HCT116 (cell line): ENCODE data around the gene SNX4. TPM values are rescaled to one million over a fixed set of nuclear protein-coding genes. Genes with fewer than 3 reads are reported as not detected.

Experiments
- ATAC-seq: fragments of 200-7000 bp; cut with Tn5 transposase; 2 replicates; pipeline ENCODE4 v1.9.1; 2020; ENCODE audit warnings: mild to moderate bottlenecking, moderate library complexity
- BruUV-seq: library from RNA; stranded (reverse); fragments of 400-500 nt; replicated peaks from 2 replicates; lab custom pipeline; 2021; lab: Mats Ljungman, UMichigan
- CTCF ChIA-PET: fragments of 300-600 bp; sonication (Branson Sonifier 250); formaldehyde crosslinking; loops from one replicate; lab custom pipeline; 2021; ENCODE audit warnings: antibody characterized with exemption; lab: Charles Lee
- POLR2A ChIA-PET: fragments of 300-600, 350-600 bp; sonication (Branson Sonifier 250); formaldehyde crosslinking; loops from one replicate; lab custom pipeline; 2021; ENCODE audit warnings: antibody characterized with exemption; lab: Charles Lee
- RAD21 ChIA-PET, 2 experiments: fragments of 300-600 bp; sonication (Branson Sonifier 250); formaldehyde crosslinking; loops; one replicate each; lab custom pipeline; 2023; ENCODE audit warnings: low total read pairs in 2 of 2; ENCODE audit not compliant: uncharacterized antibody in 2 of 2, unreplicated experiment in 2 of 2, low non-redundant PET in 1 of 2; lab: Charles Lee
- DNase-seq: peaks from one replicate; pipeline ENCODE4 v3.0.0-alpha.2; 2010; ENCODE audit warnings: low read depth, low spot score
- H2AFZ ChIP-seq: fragments of 200-600 bp; shearing (Covaris generic), sonication (generic); 2 replicates; pipeline ENCODE4 v1.6.1; 2017; ENCODE audit warnings: low read depth, mixed run types, mixed read lengths, antibody characterized with exemption, low read length; ENCODE audit not compliant: poor library complexity, severe bottlenecking
- H3K27ac ChIP-seq: 2 replicates; pipeline ENCODE4 v1.5.1; 2012; ENCODE audit warnings: low read depth, low read length
- H3K27me3 ChIP-seq: fragments of 200-600 bp; sonication (generic); 2 replicates; pipeline ENCODE4 v1.6.1; 2016; ENCODE audit warnings: mixed run types, low read length, mixed read lengths; ENCODE audit not compliant: insufficient read depth
- H3K36me3 ChIP-seq, 2 experiments: fragments of 200-500 bp in 1 of 2; fragments of 200-600 bp in 1 of 2; sonication (Bioruptor generic) in 1 of 2; sonication (generic) in 1 of 2; 2 replicates each; pipeline versions ENCODE4 v1.5.1 to v1.6.1; 2014 to 2016; ENCODE audit warnings: low read length in 2 of 2, inconsistent platforms in 1 of 2, mixed read lengths in 1 of 2, mixed run types in 1 of 2; ENCODE audit not compliant: insufficient read depth in 2 of 2, control insufficient read depth in 1 of 2
- H3K4me1 ChIP-seq, 2 experiments: fragments of 200-600 bp in 1 of 2; sonication (generic) in 1 of 2; 2 replicates each; pipeline versions ENCODE4 v1.5.1 to v1.6.1; 2012 to 2017; ENCODE audit warnings: low read length in 2 of 2, inconsistent platforms in 1 of 2, mild to moderate bottlenecking in 1 of 2, mixed read lengths in 1 of 2, mixed run types in 1 of 2, moderate library complexity in 1 of 2; ENCODE audit not compliant: insufficient read depth in 2 of 2, control insufficient read depth in 1 of 2
- H3K4me2 ChIP-seq: fragments of 200-600 bp; sonication (generic); 2 replicates; pipeline ENCODE4 v1.6.1; 2017; ENCODE audit warnings: mixed run types, low read length, mixed read lengths
- H3K4me3 ChIP-seq, 2 experiments: fragments of 200-600 bp in 1 of 2; sonication (generic) in 1 of 2; replicated peaks in 1 of 2; 2 replicates each; pipeline ENCODE4 v1.5.1; 2011 to 2016; ENCODE audit warnings: low read length in 2 of 2, control low read depth in 1 of 2, low read depth in 1 of 2, mild to moderate bottlenecking in 1 of 2, mixed read lengths in 1 of 2, mixed run types in 1 of 2
- H3K79me2 ChIP-seq: fragments of 200-600 bp; sonication (generic); 2 replicates; pipeline ENCODE4 v1.6.1; 2017; ENCODE audit warnings: mild to moderate bottlenecking, mixed run types, low read length, moderate library complexity, mixed read lengths; ENCODE audit not compliant: insufficient read depth
- H3K9ac ChIP-seq: fragments of 200-600 bp; sonication (generic); 2 replicates; pipeline ENCODE4 v1.6.1; 2016; ENCODE audit warnings: low read length, mixed read lengths
- H3K9me2 ChIP-seq: fragments of 200-600 bp; sonication (generic), shearing (Covaris generic); 2 replicates; pipeline ENCODE4 v1.6.1; 2017; ENCODE audit warnings: mixed run types, mild to moderate bottlenecking, moderate library complexity; ENCODE audit not compliant: insufficient read depth
- H3K9me3 ChIP-seq, 2 experiments: fragments of 200-500 bp in 1 of 2; fragments of 200-600 bp in 1 of 2; sonication (Bioruptor generic) in 1 of 2; sonication (generic) in 1 of 2; 2 replicates each; pipeline ENCODE4 v1.6.1; 2014 to 2017; ENCODE audit warnings: low read length in 2 of 2, mixed read lengths in 2 of 2, inconsistent platforms in 1 of 2, low read depth in 1 of 2, mild to moderate bottlenecking in 1 of 2, mixed run types in 1 of 2, moderate library complexity in 1 of 2; ENCODE audit not compliant: control insufficient read depth in 1 of 2, insufficient read depth in 1 of 2
- H4K20me1 ChIP-seq: fragments of 200-600 bp; sonication (generic), shearing (Covaris generic); 2 replicates; pipeline ENCODE4 v1.6.1; 2017; ENCODE audit warnings: mixed run types, mild to moderate bottlenecking, moderate library complexity; ENCODE audit not compliant: insufficient read depth
- CBX3 ChIP-seq: IDR thresholded peaks from 2 replicates; pipeline ENCODE4 v1.6.1; 2012; ENCODE audit warnings: low read depth
- CEBPB ChIP-seq: IDR thresholded peaks from 2 replicates; pipeline ENCODE4 v1.6.1; 2012; ENCODE audit warnings: low read depth
- EGR1 ChIP-seq: IDR thresholded peaks from 2 replicates; pipeline ENCODE4 v1.6.1; 2012; ENCODE audit warnings: low read depth
- ELF1 ChIP-seq: IDR thresholded peaks from 2 replicates; pipeline ENCODE4 v1.6.1; 2012; ENCODE audit warnings: low read depth, borderline replicate concordance
- EZH2 ChIP-seq: fragments of 200-600 bp; sonication (generic); IDR thresholded peaks from 2 replicates; pipeline ENCODE4 v1.6.1; 2017; ENCODE audit warnings: antibody characterized with exemption, mixed run types
- EZH2phosphoT487 ChIP-seq: fragments of 200-600 bp; IDR thresholded peaks from 2 replicates; pipeline ENCODE4 v1.6.1; 2018; ENCODE audit warnings: antibody characterized with exemption, borderline replicate concordance
- FOSL1 ChIP-seq: IDR thresholded peaks from 2 replicates; pipeline ENCODE4 v1.6.1; 2012; ENCODE audit warnings: low read depth
- JUND ChIP-seq: IDR thresholded peaks from 2 replicates; pipeline ENCODE4 v1.6.1; 2012
- RAD21 ChIP-seq: IDR thresholded peaks from 2 replicates; pipeline ENCODE4 v1.6.1; 2012; ENCODE audit warnings: low read depth, mild to moderate bottlenecking
- REST ChIP-seq: IDR thresholded peaks from 2 replicates; pipeline ENCODE4 v1.6.1; 2012; ENCODE audit warnings: low read depth
- SIN3A ChIP-seq: IDR thresholded peaks from 2 replicates; pipeline ENCODE4 v1.6.1; 2012; ENCODE audit warnings: low read depth
- SRF ChIP-seq: IDR thresholded peaks from 2 replicates; pipeline ENCODE4 v1.6.1; 2012; ENCODE audit warnings: low read depth
- TCF7L2 ChIP-seq: IDR thresholded peaks from 2 replicates; pipeline ENCODE4 v1.7.0; 2011; ENCODE audit warnings: borderline replicate concordance, inconsistent platforms; ENCODE audit not compliant: insufficient read depth, insufficient read length; ENCODE audit errors: extremely low read depth
- ZNF274 ChIP-seq: fragments of 200-500 bp; sonication (Bioruptor generic); IDR thresholded peaks from 2 replicates; pipeline ENCODE4 v1.6.1; 2014; ENCODE audit warnings: mild to moderate bottlenecking, low read depth, low read length, inconsistent platforms
- intact Hi-C: fragments of 100-400 bp; cut with micrococcal nuclease; formaldehyde crosslinking; loops from 2 replicates; pipeline ENCODE4 v1.10.0; 2022
- total RNA-seq: library from RNA; stranded (reverse); gene quantifications from one replicate; pipeline ENCODE4 v1.2.1, GENCODE V29; 2021; ENCODE audit not compliant: unreplicated experiment
- TF ChIP-seq, protein P1 (sequence below), 3 experiments: fragments of 200-600 bp in 1 of 3; sonication (generic) in 1 of 3; IDR thresholded peaks in 2 of 3; conservative IDR thresholded peaks in 1 of 3; 2 replicates each; pipeline ENCODE4 v1.5.1; 2012 to 2017; ENCODE audit warnings: low read depth in 2 of 3, low read length in 2 of 3, antibody characterized with exemption in 1 of 3, borderline replicate concordance in 1 of 3, control low read depth in 1 of 3, mild to moderate bottlenecking in 1 of 3, mixed read lengths in 1 of 3, mixed run types in 1 of 3, moderate library complexity in 1 of 3; ENCODE audit not compliant: insufficient read depth in 1 of 3
- TF ChIP-seq, protein P2 (sequence below): IDR thresholded peaks from 2 replicates; pipeline ENCODE4 v1.6.1; 2012
- TF ChIP-seq, protein P3 (sequence below): IDR thresholded peaks from 2 replicates; pipeline ENCODE4 v1.6.1; 2012

The SNX4 gene
- total RNA-seq, 1 experiment from 2014 or later = 21.1 TPM

- TF ChIP-seq EZH2 = no peak
- TF ChIP-seq EZH2phosphoT487 = no peak
- TF ChIP-seq SRF = no peak
- no peak for TF ChIP-seq REST
- no peak for TF ChIP-seq TCF7L2
- TF ChIP-seq, all 23 proteins: peak for 0
These were observed 59.8 kb downstream of the SNX4 start (continued) for GRCh38 chr3:125460233-125460632.

DNA sequence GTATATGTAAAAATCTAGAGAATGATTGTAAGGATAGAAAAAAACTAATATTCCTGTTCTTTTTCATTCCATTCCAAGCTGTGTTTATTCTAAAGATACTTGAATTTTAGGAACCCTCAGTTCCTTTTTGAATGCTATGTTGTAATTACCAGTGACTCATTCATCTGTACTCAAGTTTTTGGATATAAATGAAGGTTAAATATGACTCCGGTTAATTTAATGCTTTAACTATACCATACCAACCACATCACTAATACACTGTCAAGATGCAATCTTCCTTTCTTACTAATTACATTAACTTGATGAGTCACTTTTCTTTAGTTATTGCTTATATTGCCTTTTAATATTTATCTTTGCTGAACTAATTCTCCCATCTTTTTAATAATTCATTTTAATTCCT is 76.1 kb downstream of the SNX4 start:
- RAD21 ChIA-PET = no interaction called here
- Histone ChIP-seq H3K27me3 (no peaks in the 10 kb centered on the region), H3K4me2 (no peak overlapping the region), H3K36me3 (peaks cover 3 to 8% of the 10 kb centered on the region in 2 experiments; a peak in 2 of 4 replicates), H3K9me2 (no peaks in the 10 kb centered on the region), H3K9me3 (no peaks in the 10 kb centered on the region), H3K9ac (no peak overlapping the region), H3K4me3 (no peak overlapping the region), H3K79me2 (no peaks in the 10 kb centered on the region), H3K4me1 (no peaks in the 10 kb centered on the region), H4K20me1 (no peaks in the 10 kb centered on the region), H3K27ac (no peak overlapping the region), H2AFZ (no peak overlapping the region)
- CTCF ChIA-PET = no interaction called here
- BruUV-seq = no TSS peak
- no peak for TF ChIP-seq RAD21
- no peak for TF ChIP-seq CBX3
- no peak for TF ChIP-seq TCF7L2
- TF ChIP-seq SIN3A = no peak
- TF ChIP-seq EGR1 = no peak
- TF ChIP-seq, protein P1, sequence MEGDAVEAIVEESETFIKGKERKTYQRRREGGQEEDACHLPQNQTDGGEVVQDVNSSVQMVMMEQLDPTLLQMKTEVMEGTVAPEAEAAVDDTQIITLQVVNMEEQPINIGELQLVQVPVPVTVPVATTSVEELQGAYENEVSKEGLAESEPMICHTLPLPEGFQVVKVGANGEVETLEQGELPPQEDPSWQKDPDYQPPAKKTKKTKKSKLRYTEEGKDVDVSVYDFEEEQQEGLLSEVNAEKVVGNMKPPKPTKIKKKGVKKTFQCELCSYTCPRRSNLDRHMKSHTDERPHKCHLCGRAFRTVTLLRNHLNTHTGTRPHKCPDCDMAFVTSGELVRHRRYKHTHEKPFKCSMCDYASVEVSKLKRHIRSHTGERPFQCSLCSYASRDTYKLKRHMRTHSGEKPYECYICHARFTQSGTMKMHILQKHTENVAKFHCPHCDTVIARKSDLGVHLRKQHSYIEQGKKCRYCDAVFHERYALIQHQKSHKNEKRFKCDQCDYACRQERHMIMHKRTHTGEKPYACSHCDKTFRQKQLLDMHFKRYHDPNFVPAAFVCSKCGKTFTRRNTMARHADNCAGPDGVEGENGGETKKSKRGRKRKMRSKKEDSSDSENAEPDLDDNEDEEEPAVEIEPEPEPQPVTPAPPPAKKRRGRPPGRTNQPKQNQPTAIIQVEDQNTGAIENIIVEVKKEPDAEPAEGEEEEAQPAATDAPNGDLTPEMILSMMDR (IDR thresholded peaks at IDR 0.05 in 2 of 3, conservative IDR thresholded peaks at IDR 0.05 in 1 of 3; ENCODE audit: borderline replicate concordance in 1 of 3, insufficient read depth in 1 of 3, low read depth in 2 of 3, low read length in 2 of 3) = no peak
- no peak for TF ChIP-seq REST
- no peak for TF ChIP-seq JUND
- no peak for TF ChIP-seq SRF
- no peak for TF ChIP-seq ZNF274
- no peak for TF ChIP-seq FOSL1
- TF ChIP-seq CEBPB = no peak
- no peak for TF ChIP-seq ELF1
- no peak for TF ChIP-seq EZH2
- TF ChIP-seq, protein P2, sequence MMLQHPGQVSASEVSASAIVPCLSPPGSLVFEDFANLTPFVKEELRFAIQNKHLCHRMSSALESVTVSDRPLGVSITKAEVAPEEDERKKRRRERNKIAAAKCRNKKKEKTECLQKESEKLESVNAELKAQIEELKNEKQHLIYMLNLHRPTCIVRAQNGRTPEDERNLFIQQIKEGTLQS = no peak
- TF ChIP-seq, protein P3, sequence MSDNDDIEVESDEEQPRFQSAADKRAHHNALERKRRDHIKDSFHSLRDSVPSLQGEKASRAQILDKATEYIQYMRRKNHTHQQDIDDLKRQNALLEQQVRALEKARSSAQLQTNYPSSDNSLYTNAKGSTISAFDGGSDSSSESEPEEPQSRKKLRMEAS = no peak
- POLR2A ChIA-PET = no interaction called here
- intact Hi-C loops = no loop called here
- DNase-seq (no peak), ATAC-seq (no peak)
